Endothelial cell (in vitro differentiated cells): ENCODE results near the gene APOL4. TPM values are rescaled to one million over a fixed set of nuclear protein-coding genes. Genes with fewer than 3 reads are reported as not detected.
"Not testable (repeated sequence)": the region's sequence is repeated elsewhere in the genome, so short reads cannot be mapped to it uniquely, and the experiment has no call there.

Source experiments
- DNase-seq: peaks from one replicate; pipeline ENCODE4 v3.0.0; 2021; ENCODE audit warnings: low spot score
- H3K27ac Mint-ChIP-seq: one replicate; pipeline ENCODE4 v1.8.0; 2021; ENCODE audit warnings: mixed read lengths, inconsistent platforms; ENCODE audit not compliant: unreplicated experiment
- H3K27me3 Mint-ChIP-seq: one replicate; pipeline ENCODE4 v1.8.0; 2021; ENCODE audit warnings: mild to moderate bottlenecking, moderate library complexity, mixed read lengths, inconsistent platforms; ENCODE audit not compliant: unreplicated experiment
- H3K36me3 Mint-ChIP-seq: one replicate; pipeline ENCODE4 v1.8.0; 2021; ENCODE audit warnings: mild to moderate bottlenecking, low read depth, mixed read lengths, inconsistent platforms; ENCODE audit not compliant: unreplicated experiment
- H3K4me1 Mint-ChIP-seq: one replicate; pipeline ENCODE4 v1.8.0; 2021; ENCODE audit warnings: mild to moderate bottlenecking, mixed read lengths, inconsistent platforms; ENCODE audit not compliant: unreplicated experiment
- H3K4me3 Mint-ChIP-seq: one replicate; pipeline ENCODE4 v1.8.0; 2021; ENCODE audit warnings: mild to moderate bottlenecking, mixed read lengths, inconsistent platforms; ENCODE audit not compliant: unreplicated experiment
- H3K9me3 Mint-ChIP-seq: one replicate; pipeline ENCODE4 v1.8.0; 2021; ENCODE audit warnings: mixed read lengths, inconsistent platforms; ENCODE audit not compliant: unreplicated experiment
- long read RNA-seq: library from polyadenylated mRNA; unstranded; transcript quantifications from one replicate; pipeline ENCODE4 v2.0.0, GENCODE V29; 2020; ENCODE audit not compliant: unreplicated experiment
- total RNA-seq: library from RNA; stranded (reverse); fragmentation: NEBNext Ultra II Directional; extraction: Animal tissue kit (Norgen Biotek cat#: 25700); gene quantifications from one replicate; pipeline ENCODE4 v1.2.1, GENCODE V29; 2021; ENCODE audit not compliant: unreplicated experiment
- TF ChIP-seq, protein P1 (sequence below): fragments of 200-600 bp; sonication (generic); IDR thresholded peaks from one replicate; pipeline ENCODE4 v1.5.0; 2021; ENCODE audit warnings: antibody characterized with exemption; ENCODE audit not compliant: unreplicated experiment

APOL4 gene
- 4.4 TPM for total RNA-seq
- long read RNA-seq, partial matches to known transcripts = 4 of 5 reads
- long read RNA-seq, other reads (novel, unspliced or antisense) = 1 of 5 reads

DNA sequence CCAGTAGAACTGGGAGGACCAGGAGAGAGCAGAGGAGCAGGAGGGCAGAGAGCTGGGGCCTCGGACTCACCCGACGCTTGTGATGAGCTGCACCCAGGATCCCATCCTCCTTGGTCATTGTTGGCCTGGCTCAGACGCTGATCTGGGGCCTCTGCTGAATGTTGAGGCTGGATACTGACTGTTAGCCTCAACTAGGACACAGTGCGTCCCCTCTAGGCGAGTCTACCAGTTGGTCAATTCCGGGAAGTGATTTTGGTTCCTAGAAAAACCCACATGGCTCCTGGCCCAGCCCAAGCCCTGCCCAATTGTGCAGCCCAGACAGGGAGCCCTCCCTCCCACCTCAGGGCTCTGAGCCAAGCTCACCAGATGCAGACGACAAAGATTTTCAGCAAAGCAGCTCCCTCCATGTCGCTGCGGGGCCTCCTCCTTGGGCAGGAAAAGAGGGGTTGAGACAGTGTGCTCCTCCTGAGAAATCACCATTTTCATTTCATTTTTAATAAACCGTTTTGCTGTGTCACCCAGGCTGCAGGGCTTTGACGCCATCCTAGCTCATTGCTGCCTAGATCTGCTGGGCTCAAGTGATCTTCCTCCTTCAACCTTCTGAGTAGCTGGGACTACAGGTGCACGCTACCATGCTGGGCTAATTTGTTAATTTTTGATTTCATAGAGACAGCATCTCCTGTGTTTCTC is at the start of gene APOL4:
APOL4 (minus strand) TSS at position 180 of the 690 bp plus-strand sequence; CDS start at position 105, 75 bp downstream.
- TF ChIP-seq, protein P1, sequence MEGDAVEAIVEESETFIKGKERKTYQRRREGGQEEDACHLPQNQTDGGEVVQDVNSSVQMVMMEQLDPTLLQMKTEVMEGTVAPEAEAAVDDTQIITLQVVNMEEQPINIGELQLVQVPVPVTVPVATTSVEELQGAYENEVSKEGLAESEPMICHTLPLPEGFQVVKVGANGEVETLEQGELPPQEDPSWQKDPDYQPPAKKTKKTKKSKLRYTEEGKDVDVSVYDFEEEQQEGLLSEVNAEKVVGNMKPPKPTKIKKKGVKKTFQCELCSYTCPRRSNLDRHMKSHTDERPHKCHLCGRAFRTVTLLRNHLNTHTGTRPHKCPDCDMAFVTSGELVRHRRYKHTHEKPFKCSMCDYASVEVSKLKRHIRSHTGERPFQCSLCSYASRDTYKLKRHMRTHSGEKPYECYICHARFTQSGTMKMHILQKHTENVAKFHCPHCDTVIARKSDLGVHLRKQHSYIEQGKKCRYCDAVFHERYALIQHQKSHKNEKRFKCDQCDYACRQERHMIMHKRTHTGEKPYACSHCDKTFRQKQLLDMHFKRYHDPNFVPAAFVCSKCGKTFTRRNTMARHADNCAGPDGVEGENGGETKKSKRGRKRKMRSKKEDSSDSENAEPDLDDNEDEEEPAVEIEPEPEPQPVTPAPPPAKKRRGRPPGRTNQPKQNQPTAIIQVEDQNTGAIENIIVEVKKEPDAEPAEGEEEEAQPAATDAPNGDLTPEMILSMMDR = no peak
- Mint-ChIP-seq H3K36me3 (peaks cover 8% of the 10 kb centered on the region), H3K4me3 (peak within 1 kb of the TSS; percentile 8), H3K27ac (peak within 1 kb of the TSS; percentile 67), H3K4me1 (peaks cover 54% of the 10 kb centered on the region), H3K9me3 (no peaks in the 10 kb centered on the region), H3K27me3 (peaks cover 12% of the 10 kb centered on the region)
- no peak for DNase-seq

DNA sequence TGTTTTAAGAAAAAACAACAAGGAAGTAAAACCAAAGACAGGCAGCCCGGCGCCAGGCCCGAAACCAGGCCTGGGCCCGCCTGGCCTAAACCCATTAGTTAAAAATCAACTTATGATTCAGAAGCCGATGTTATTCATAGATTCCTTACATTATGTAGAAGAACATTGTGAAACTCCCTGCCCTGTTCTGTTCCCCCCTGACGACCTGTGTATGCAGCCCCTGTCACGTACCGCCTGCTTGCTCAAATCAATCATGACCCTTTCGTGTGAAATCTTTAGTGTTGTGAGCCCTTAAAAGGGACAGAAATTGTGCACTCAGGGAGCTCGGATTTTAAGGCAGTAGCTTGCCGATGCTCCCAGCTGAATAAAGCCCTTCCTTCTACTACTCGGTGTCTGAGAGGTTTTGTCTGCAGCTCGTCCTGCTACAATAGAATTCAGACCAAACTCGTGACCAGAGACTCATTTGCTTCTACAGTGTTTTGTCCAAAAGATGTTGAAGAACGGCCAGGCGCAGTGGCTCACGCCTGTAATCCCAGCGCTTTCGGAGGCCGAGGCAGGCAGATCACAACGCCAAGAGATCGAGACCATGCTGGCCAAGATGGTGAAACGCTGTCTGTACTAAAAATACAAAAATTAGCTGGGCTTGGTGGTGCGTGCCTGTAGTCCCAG is 48.8 kb upstream of the APOL4 start:
- not testable (repeated sequence) for DNase-seq, H3K27ac Mint-ChIP-seq, H3K4me3 Mint-ChIP-seq, H3K36me3 Mint-ChIP-seq, H3K27me3 Mint-ChIP-seq
- Mint-ChIP-seq H3K4me1 (peaks cover 10% of the 10 kb centered on the region), H3K9me3 (peaks cover 13% of the 10 kb centered on the region)

DNA sequence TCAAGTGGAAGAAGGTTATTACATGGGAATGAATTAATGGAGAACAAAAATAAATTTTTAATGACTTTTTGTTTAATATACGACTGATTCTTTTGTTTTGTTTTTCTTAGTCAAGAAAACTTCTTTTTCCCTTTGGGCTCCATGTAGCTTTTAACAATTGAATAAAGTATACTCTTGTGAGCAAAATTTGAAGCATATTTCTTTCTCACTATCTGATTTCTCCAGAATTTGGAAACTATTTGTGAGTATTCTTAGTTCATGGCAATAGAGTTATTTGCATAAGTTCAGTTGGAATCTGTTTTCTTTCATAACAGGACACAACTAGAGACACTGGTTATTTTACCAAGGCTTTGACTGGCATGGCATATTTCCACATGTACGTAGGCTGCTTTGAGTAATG is 47.6 kb upstream of the APOL4 start:
- TF ChIP-seq, protein P1 = no peak
- H3K4me3 Mint-ChIP-seq = no peak overlapping the region
- H3K4me1 Mint-ChIP-seq = peaks cover 6% of the 10 kb centered on the region
- H3K27ac Mint-ChIP-seq = no peak overlapping the region
- DNase-seq = no peak
- H3K27me3 Mint-ChIP-seq = peaks cover 9% of the 10 kb centered on the region
- peaks cover 4% of the 10 kb centered on the region for H3K36me3 Mint-ChIP-seq
- H3K9me3 Mint-ChIP-seq = peaks cover 13% of the 10 kb centered on the region

- no peak overlapping the region for H3K4me3 Mint-ChIP-seq
- H3K4me1 Mint-ChIP-seq = no peaks in the 10 kb centered on the region
- H3K36me3 Mint-ChIP-seq = peaks cover 4% of the 10 kb centered on the region
Measured at GRCh38 chr22:36247955-36248354, 46.3 kb upstream of the APOL4 start.

DNA sequence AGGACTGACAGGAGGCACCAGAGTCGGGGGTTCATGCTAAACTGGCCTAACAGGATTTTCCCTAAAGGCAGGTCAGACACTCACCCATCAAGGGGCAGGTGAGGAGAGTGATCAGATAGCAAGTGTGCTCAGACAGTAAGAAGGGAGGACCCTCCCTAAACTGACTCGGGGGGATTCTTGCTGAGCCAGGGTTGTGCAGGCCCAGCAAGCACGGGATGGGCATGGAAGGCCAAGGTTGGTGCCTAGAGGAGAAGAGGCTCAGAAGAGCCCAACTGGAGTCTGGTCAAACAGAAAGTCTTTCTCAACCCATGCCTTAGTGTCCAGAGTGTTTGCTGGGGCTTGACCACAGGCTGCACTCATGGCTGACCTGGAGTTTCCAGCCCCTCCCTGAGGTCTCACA is 45.1 kb upstream of the APOL4 start:
- no peak for DNase-seq
- Mint-ChIP-seq H3K4me1 (no peaks in the 10 kb centered on the region), H3K27ac (no peak overlapping the region), H3K9me3 (peaks cover 13% of the 10 kb centered on the region), H3K36me3 (peaks cover 4% of the 10 kb centered on the region), H3K4me3 (no peak overlapping the region), H3K27me3 (peaks cover 3% of the 10 kb centered on the region)
- TF ChIP-seq, protein P1 = no peak

More at GRCh38 chr22:36247955-36248354, 46.3 kb upstream of the APOL4 start:
- TF ChIP-seq, protein P1 = no peak
- Mint-ChIP-seq H3K9me3 (peaks cover 13% of the 10 kb centered on the region), H3K27me3 (peaks cover 4% of the 10 kb centered on the region), H3K27ac (no peak overlapping the region)
- DNase-seq = no peak
